Activated naive CD4-positive, alpha-beta T cell treated with anti-CD3 and anti-CD28 coated beads, Interleukin-2, amount 50 U/mL, for 24 hours (primary cell): ENCODE data around the gene PEAK3.
A peak's percentile ranks its signal among the peaks of the same experiment; 100 is the strongest.

ENCODE experiments used
- H3K27ac Mint-ChIP-seq: one replicate; pipeline ENCODE4 v1.8.0; 2021; ENCODE audit warnings: mild to moderate bottlenecking, mixed read lengths
- H3K27me3 Mint-ChIP-seq: one replicate; pipeline ENCODE4 v1.8.0; 2021; ENCODE audit warnings: mixed read lengths
- H3K36me3 Mint-ChIP-seq: one replicate; pipeline ENCODE4 v1.8.0; 2021; ENCODE audit warnings: mixed read lengths
- H3K4me1 Mint-ChIP-seq: one replicate; pipeline ENCODE4 v1.8.0; 2021; ENCODE audit warnings: mixed read lengths
- H3K4me3 Mint-ChIP-seq: one replicate; pipeline ENCODE4 v1.8.0; 2021; ENCODE audit warnings: mild to moderate bottlenecking, mixed read lengths
- H3K9me3 Mint-ChIP-seq: one replicate; pipeline ENCODE4 v1.8.0; 2021; ENCODE audit warnings: mixed read lengths

PEAK3 gene

GRCh38 chr19:2244486-2244885 lies 37.5 kb downstream of the PEAK3 start:
- Mint-ChIP-seq H3K36me3 (peaks cover 4% of the 10 kb centered on the region), H3K9me3 (no peaks in the 10 kb centered on the region), H3K4me1 (peaks cover 32% of the 10 kb centered on the region), H3K4me3 (no peak overlapping the region), H3K27me3 (no peaks in the 10 kb centered on the region), H3K27ac (no peak overlapping the region)

DNA sequence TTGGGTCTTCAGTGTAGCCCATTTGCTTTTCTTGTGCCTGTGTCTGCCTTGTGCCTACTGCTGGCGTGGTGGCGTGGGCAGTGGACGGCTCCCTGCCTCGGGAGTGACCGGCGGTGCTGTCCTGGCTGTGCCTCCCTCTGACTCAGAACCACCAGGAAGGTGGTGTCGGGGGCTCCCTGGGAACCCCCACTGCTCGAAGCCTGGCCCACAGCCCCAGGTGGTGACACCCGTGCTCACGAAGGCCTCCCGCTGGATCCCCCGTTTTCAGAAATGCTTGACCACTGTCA lies 37.9 kb downstream of the PEAK3 start:
- Mint-ChIP-seq H3K36me3 (peaks cover 6% of the 10 kb centered on the region), H3K4me3 (no peak overlapping the region), H3K4me1 (peaks cover 37% of the 10 kb centered on the region), H3K9me3 (no peaks in the 10 kb centered on the region), H3K27me3 (no peaks in the 10 kb centered on the region), H3K27ac (no peak overlapping the region)

- no peak overlapping the region for H3K4me3 Mint-ChIP-seq
- peaks cover 42% of the 10 kb centered on the region for H3K4me1 Mint-ChIP-seq
- H3K27me3 Mint-ChIP-seq, result no peaks in the 10 kb centered on the region
- no peak overlapping the region for H3K27ac Mint-ChIP-seq
- H3K36me3 Mint-ChIP-seq, result peaks cover 7% of the 10 kb centered on the region
- no peaks in the 10 kb centered on the region for H3K9me3 Mint-ChIP-seq
Observed at GRCh38 chr19:2243274-2244124, 38.5 kb downstream of the PEAK3 start.

- Mint-ChIP-seq H3K27me3 (no peaks in the 10 kb centered on the region), H3K27ac (no peak overlapping the region), H3K4me1 (peaks cover 49% of the 10 kb centered on the region), H3K9me3 (no peaks in the 10 kb centered on the region), H3K36me3 (peaks cover 10% of the 10 kb centered on the region), H3K4me3 (no peak overlapping the region)
Observed at GRCh38 chr19:2242816-2243215, 39.2 kb downstream of the PEAK3 start.

DNA sequence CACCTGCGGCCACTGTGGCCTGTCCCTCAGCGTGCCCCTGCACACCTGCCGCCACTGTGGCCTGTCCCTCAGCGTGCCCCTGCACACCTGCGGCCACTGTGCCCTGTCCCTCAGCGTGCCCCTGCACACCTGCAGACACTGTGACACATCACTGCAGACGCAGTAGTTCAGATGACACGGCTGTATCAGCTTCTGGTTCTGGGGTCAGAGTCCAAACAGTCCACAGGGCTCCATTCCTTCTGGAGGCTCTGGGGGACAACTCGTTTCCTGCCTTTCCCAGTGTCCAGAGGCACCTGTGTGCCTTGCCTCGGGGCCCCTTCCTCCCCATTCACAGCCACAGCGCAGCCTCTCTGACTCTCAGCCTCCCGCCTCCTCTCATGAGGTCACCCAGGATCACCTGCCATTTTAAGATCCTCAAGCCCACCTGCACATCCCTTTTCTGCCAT lies 39.9 kb downstream of the PEAK3 start:
- peak overlapping the region; percentile 68 for H3K4me3 Mint-ChIP-seq
- no peaks in the 10 kb centered on the region for H3K27me3 Mint-ChIP-seq
- no peaks in the 10 kb centered on the region for H3K9me3 Mint-ChIP-seq
- H3K4me1 Mint-ChIP-seq, result peaks cover 53% of the 10 kb centered on the region
- H3K36me3 Mint-ChIP-seq, result peaks cover 12% of the 10 kb centered on the region
- H3K27ac Mint-ChIP-seq, result peak overlapping the region; percentile 51

GRCh38 chr19:2240881-2241760 lies 40.9 kb downstream of the PEAK3 start:
- peaks cover 14% of the 10 kb centered on the region for H3K36me3 Mint-ChIP-seq
- H3K27ac Mint-ChIP-seq, result peak overlapping the region; percentile 17

DNA sequence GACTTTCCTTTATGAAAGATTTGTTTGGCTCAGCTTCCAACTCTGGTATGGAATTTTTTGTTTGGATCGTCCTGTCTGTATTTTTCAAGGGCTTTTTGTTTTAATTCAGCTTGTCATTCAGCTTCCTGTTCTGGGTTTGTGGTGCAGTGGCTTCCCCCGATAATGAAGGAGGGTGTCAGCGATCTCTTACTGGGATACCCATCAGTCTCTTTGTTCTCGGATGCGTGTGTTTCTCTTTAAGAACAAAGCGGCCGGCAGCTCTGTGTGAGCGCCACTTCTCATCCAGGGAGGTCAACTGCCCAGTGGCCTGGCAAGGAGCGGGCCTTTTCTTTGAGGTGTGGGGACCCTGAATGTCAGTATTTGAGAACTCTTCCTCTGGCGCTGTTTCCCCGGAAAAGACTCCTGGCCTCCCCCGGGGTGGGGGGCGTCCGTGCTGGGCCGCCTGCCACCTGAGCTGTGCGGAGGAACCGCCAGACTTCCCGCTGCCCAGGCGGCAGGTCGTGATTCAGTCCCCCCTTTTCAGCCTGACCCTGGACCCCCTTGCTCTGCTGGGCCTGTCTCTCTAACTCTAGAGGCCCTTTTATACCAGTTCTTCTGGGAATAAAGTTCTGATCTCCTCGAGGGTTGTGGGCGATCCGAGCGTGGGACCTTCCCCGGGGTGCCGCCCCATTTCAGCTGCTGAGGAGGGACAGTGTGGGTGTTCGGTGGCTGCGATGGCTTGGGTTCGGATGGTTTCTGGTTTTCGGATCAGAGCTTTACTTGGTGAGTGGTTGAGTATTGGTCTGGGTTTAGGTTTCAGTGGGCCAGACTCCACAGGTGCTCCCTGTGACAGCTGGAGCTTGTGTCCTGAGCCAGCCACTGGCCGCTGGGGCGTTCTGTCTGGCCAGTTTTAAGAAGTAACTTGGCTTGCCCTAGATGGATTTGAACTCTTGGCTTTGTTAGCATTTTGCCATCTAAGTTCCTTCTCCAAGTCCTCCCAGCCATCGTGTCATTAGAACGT lies 41.9 kb downstream of the PEAK3 start:
- Mint-ChIP-seq H3K36me3 (peaks cover 13% of the 10 kb centered on the region), H3K27ac (peak overlapping the region; percentile 89), H3K4me1 (peaks cover 59% of the 10 kb centered on the region)

More at GRCh38 chr19:2240881-2241760, 40.9 kb downstream of the PEAK3 start:
- H3K27me3 Mint-ChIP-seq, result no peaks in the 10 kb centered on the region
- H3K4me3 Mint-ChIP-seq, result peak overlapping the region; percentile 97
- no peaks in the 10 kb centered on the region for H3K9me3 Mint-ChIP-seq
- peaks cover 57% of the 10 kb centered on the region for H3K4me1 Mint-ChIP-seq

GRCh38 chr19:2239173-2239572 lies 42.8 kb downstream of the PEAK3 start:
- peaks cover 67% of the 10 kb centered on the region for H3K4me1 Mint-ChIP-seq
- H3K36me3 Mint-ChIP-seq, result peaks cover 13% of the 10 kb centered on the region
- peak overlapping the region; percentile 97 for H3K4me3 Mint-ChIP-seq
- peak overlapping the region; percentile 89 for H3K27ac Mint-ChIP-seq
- no peaks in the 10 kb centered on the region for H3K27me3 Mint-ChIP-seq
- no peaks in the 10 kb centered on the region for H3K9me3 Mint-ChIP-seq

More for the DNA sequence above, 41.9 kb downstream of the PEAK3 start:
- peak overlapping the region; percentile 97 for H3K4me3 Mint-ChIP-seq
- H3K27me3 Mint-ChIP-seq, result no peaks in the 10 kb centered on the region
- no peaks in the 10 kb centered on the region for H3K9me3 Mint-ChIP-seq

DNA sequence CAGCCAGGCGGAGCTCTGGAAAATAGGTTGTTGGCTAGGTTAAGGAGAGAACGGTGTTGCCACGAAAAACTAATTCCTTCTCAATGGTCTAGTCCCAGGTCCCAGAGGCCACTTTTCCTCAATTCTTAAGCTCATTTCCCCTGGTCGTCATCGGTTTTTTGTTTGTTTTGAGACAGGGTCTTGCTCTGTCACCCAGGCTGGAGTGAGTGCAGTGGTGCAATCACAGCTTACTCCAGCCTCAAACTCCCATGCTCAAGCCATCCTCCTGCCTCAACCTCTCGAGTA lies 44.2 kb downstream of the PEAK3 start:
- Mint-ChIP-seq H3K4me1 (peaks cover 68% of the 10 kb centered on the region), H3K9me3 (no peaks in the 10 kb centered on the region), H3K36me3 (peaks cover 13% of the 10 kb centered on the region), H3K27ac (peak overlapping the region; percentile 79), H3K27me3 (no peaks in the 10 kb centered on the region), H3K4me3 (peak overlapping the region; percentile 97)

DNA sequence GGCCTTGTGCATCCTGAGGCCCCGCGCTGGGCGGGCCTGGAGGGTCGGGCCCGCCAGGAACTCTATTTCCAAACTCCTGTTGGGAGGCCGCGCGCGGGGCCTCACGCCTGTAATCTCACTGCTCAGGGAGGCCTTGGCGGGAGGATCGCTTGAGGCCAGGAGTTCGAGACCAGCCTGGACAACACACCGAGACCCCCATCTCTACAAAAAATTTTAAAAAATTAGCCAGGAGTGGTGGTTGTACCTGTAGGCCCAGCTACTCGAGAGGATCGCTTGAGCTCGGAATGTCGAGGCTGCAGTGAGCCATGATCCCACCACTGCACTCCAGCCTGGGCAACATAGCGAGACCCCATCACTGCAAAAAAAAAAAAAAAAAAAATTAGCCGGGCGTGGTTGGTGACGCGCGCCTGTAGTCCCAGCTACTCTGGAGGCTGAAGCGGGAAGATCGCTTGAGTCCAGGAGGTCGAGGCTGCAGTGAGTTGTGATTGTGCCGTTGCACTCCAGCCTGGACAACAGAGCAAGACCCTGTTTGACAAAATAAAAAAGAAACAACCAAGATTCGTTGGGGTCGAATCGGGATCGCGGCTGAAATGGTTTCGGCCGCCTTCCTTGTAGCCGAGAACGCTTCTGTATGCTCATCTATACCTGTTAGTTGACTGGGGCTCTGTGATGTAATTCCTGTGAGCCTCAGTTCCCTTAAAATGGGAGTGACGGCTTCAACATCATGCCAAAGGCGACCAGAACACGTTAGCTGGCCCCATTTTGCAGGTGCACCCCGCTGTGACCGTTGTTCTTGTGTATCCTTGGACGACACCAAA lies 44.7 kb downstream of the PEAK3 start:
- H3K36me3 Mint-ChIP-seq, result peaks cover 13% of the 10 kb centered on the region
- H3K9me3 Mint-ChIP-seq, result no peaks in the 10 kb centered on the region
- peak overlapping the region; percentile 97 for H3K4me3 Mint-ChIP-seq
- H3K27ac Mint-ChIP-seq, result peak overlapping the region; percentile 79
- peaks cover 62% of the 10 kb centered on the region for H3K4me1 Mint-ChIP-seq
- H3K27me3 Mint-ChIP-seq, result no peaks in the 10 kb centered on the region

DNA sequence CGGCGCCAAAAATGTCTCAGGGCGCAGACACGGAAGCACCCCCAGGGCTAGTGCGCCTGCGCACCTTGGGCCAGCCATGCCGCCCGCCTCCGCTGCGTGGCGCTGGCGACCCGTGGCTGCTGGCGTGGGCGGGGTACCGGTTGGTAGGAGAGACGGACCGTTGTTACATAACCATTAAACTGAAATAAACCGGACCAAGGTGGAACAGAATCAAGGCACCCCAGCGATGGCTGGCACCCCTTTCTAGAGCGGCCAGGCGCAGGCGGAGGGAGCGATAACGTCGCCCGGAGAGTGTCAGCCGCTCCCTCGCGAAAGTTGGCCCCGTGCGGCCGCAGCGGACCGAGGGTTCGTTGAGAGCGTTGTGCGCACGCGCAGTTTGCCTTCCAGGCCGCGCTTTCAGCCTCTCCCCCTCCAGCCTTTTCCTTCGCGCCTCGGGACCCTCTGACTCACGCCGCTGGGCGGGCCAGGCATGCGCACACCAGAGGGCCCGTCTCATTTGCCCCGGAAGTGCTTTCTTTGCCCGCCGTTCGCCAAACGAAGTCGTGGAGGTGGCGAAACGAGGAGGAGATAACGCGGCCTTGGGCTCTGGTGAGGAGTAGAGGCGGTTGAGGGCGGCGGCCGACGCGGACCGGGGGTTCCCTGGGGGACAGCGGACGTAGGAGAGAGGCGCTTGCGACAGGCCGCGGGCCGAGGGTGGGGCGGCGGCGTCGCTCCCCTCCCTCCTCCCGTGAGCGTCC lies 45.5 kb downstream of the PEAK3 start, which contains the start of the genes PLEKHJ1 and SF3A2:
Gene PLEKHJ1, minus strand, starts transcription at position 16 of the 737 bp plus-strand sequence. CDS start 81 bp downstream, outside the sequence.
Gene SF3A2, plus strand, starts transcription at position 511 of the 737 bp plus-strand sequence. CDS start 6,595 bp downstream, outside the sequence.
- H3K27me3 Mint-ChIP-seq, result no peaks in the 10 kb centered on the region
- peak within 1 kb of the TSS; percentile 97 for H3K4me3 Mint-ChIP-seq
- H3K36me3 Mint-ChIP-seq, result peaks cover 13% of the 10 kb centered on the region
- peaks cover 57% of the 10 kb centered on the region for H3K4me1 Mint-ChIP-seq
- peak within 1 kb of the TSS; percentile 96 for H3K27ac Mint-ChIP-seq
- no peaks in the 10 kb centered on the region for H3K9me3 Mint-ChIP-seq

GRCh38 chr19:2236064-2236313 lies 46.0 kb downstream of the PEAK3 start:
- H3K27ac Mint-ChIP-seq, result no peak overlapping the region
- H3K27me3 Mint-ChIP-seq, result no peaks in the 10 kb centered on the region
- peak overlapping the region; percentile 97 for H3K4me3 Mint-ChIP-seq
- H3K36me3 Mint-ChIP-seq, result peaks cover 13% of the 10 kb centered on the region
- H3K4me1 Mint-ChIP-seq, result peaks cover 52% of the 10 kb centered on the region
- H3K9me3 Mint-ChIP-seq, result no peaks in the 10 kb centered on the region

- Mint-ChIP-seq H3K4me1 (peaks cover 47% of the 10 kb centered on the region), H3K36me3 (peaks cover 13% of the 10 kb centered on the region), H3K27ac (peak overlapping the region; percentile 92), H3K27me3 (no peaks in the 10 kb centered on the region), H3K4me3 (peak overlapping the region; percentile 97), H3K9me3 (no peaks in the 10 kb centered on the region)
Observed at GRCh38 chr19:2235381-2236063, 46.5 kb downstream of the PEAK3 start.
